Brain pericyte (primary cell): ENCODE data around the gene MED12L.
"Not testable (repeated sequence)": the region's sequence is repeated elsewhere in the genome, so short reads cannot be mapped to it uniquely, and the experiment has no call there.

Experiments used
- DNase-seq: peaks from one replicate; pipeline ENCODE4 v3.0.0-alpha.2; 2012; ENCODE audit warnings: low read depth, low spot score

Gene MED12L

GRCh38 chr3:151377768-151378385, 292.4 kb downstream of the MED12L start:
- no peak for DNase-seq

- DNase-seq, result no peak
Observed at GRCh38 chr3:151379083-151379734, 293.7 kb downstream of the MED12L start.

GRCh38 chr3:151382671-151383070, 297.2 kb downstream of the MED12L start:
- no peak for DNase-seq

GRCh38 chr3:151383111-151383510, 297.6 kb downstream of the MED12L start:
- DNase-seq, result no peak

- no peak for DNase-seq
Observed at GRCh38 chr3:151383956-151384355, 298.5 kb downstream of the MED12L start.

GRCh38 chr3:151384741-151385174, 299.3 kb downstream of the MED12L start, which contains the start of gene P2RY12:
Gene P2RY12 (minus strand): TSS chr3:151384753. CDS start chr3:151338845, 45,908 bp downstream.
- DNase-seq, result no peak

GRCh38 chr3:151386056-151386455, 300.6 kb downstream of the MED12L start:
- peak; percentile 32 for DNase-seq

GRCh38 chr3:151387432-151387831, 302.0 kb downstream of the MED12L start:
- DNase-seq, result no peak

- no peak for DNase-seq
Observed at GRCh38 chr3:151387842-151388241, 302.4 kb downstream of the MED12L start.

- DNase-seq, result no peak
Observed at GRCh38 chr3:151391720-151392119, 306.3 kb downstream of the MED12L start.

- DNase-seq, result not testable (repeated sequence)
Observed at GRCh38 chr3:151392191-151392590, 306.7 kb downstream of the MED12L start.

GRCh38 chr3:151393146-151393830, 307.8 kb downstream of the MED12L start:
- no peak for DNase-seq

- DNase-seq, result no peak
Observed at GRCh38 chr3:151393941-151394340, 308.5 kb downstream of the MED12L start.

GRCh38 chr3:151394611-151395010, 309.1 kb downstream of the MED12L start:
- DNase-seq, result no peak

GRCh38 chr3:151395806-151396205, 310.3 kb downstream of the MED12L start:
- no peak for DNase-seq

GRCh38 chr3:151398895-151399294, 313.4 kb downstream of the MED12L start:
- DNase-seq, result no peak

GRCh38 chr3:151400341-151400740, 314.9 kb downstream of the MED12L start:
- DNase-seq, result no peak

GRCh38 chr3:151402349-151402748, 316.9 kb downstream of the MED12L start:
- DNase-seq, result no peak

GRCh38 chr3:151403246-151403645, 317.8 kb downstream of the MED12L start:
- DNase-seq, result no peak

GRCh38 chr3:151404316-151404715, 318.9 kb downstream of the MED12L start:
- no peak for DNase-seq

- no peak for DNase-seq
Observed at GRCh38 chr3:151407928-151408327, 322.5 kb downstream of the MED12L start.

GRCh38 chr3:151410891-151411559, 325.6 kb downstream of the MED12L start:
- DNase-seq, result no peak
